ENCODE results near the gene GSTT2.

DNA sequence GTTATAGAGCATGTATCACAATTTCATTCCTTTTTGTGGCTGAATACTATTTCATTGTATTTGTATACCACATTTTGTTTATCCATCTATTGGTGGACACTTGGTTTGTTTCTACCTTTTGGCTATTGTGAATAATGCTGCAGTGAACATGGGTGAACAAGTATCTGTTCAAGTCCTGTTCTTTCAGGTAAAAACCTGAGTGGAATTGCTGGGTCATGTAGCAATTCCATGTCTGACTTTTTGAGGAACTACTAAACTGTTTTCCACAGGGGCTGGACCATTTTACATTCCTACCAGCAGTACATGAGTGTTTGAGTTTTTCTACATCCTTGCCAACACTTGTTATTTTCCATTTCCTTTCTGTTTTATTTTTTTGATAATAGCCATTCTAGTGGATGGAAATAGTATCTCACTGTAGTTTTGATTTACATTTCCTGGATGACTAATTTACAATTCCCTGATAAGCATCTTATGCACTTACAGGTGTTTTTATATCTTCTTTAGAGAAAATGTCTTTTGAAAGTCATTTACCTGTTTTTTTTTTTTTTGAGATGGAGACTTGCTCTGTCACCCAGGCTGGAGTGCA is 43.4 kb downstream of the GSTT2 start:
- TF ChIP-seq POLR2AphosphoS5 (IDR thresholded peaks at IDR 0.05) (no peak), POLR2A (IDR thresholded peaks at IDR 0.05) (no peak)
